Neuronal stem cell (in vitro differentiated cells): ENCODE data around the gene TAOK3.

Source experiments
- DNase-seq: peaks from one replicate; pipeline ENCODE4 v3.0.0-alpha.2; 2013; ENCODE audit warnings: low spot score
- H2AFZ ChIP-seq: one replicate; pipeline ENCODE4 v1.6.1; 2013; ENCODE audit warnings: mild to moderate bottlenecking, low read length, inconsistent platforms
- H2AK5ac ChIP-seq: 2 replicates; pipeline ENCODE4 v1.6.1; 2013; ENCODE audit warnings: low read depth, mild to moderate bottlenecking, inconsistent platforms, low read length, moderate library complexity, mixed read lengths
- H2BK120ac ChIP-seq: 2 replicates; pipeline ENCODE4 v1.6.1; 2013; ENCODE audit warnings: low read depth, mild to moderate bottlenecking, inconsistent platforms, low read length, moderate library complexity, mixed read lengths
- H2BK12ac ChIP-seq: one replicate; pipeline ENCODE4 v1.6.1; 2013; ENCODE audit warnings: low read length, inconsistent platforms
- H2BK15ac ChIP-seq: 2 replicates; pipeline ENCODE4 v1.6.1; 2013; ENCODE audit warnings: mild to moderate bottlenecking, low read length, inconsistent platforms, mixed read lengths
- H2BK5ac ChIP-seq: one replicate; pipeline ENCODE4 v1.6.1; 2013; ENCODE audit warnings: inconsistent platforms, mild to moderate bottlenecking, low read length, moderate library complexity
- H3K14ac ChIP-seq: one replicate; pipeline ENCODE4 v1.6.1; 2013; ENCODE audit warnings: low read length, inconsistent platforms
- H3K18ac ChIP-seq: 2 replicates; pipeline ENCODE4 v1.6.1; 2013; ENCODE audit warnings: low read length, inconsistent platforms
- H3K23ac ChIP-seq: 2 replicates; pipeline ENCODE4 v1.6.1; 2013; ENCODE audit warnings: low read depth, mild to moderate bottlenecking, mixed read lengths, low read length, inconsistent platforms; ENCODE audit not compliant: poor library complexity
- H3K27ac ChIP-seq: replicated peaks from 3 replicates; pipeline ENCODE4 v1.5.1; 2013; ENCODE audit warnings: low read length, inconsistent platforms
- H3K27me3 ChIP-seq, 3 experiments: 2 replicates each; pipeline ENCODE4 v1.6.1; 2013; ENCODE audit warnings: low read length in 3 of 3, mild to moderate bottlenecking in 2 of 3, inconsistent platforms in 1 of 3, low read depth in 1 of 3, mixed read lengths in 1 of 3, moderate library complexity in 1 of 3; ENCODE audit not compliant: control insufficient read depth in 3 of 3, insufficient read depth in 3 of 3
- H3K36me3 ChIP-seq, 2 donors: replicated peaks in 1 of 2; 2 replicates each; pipeline ENCODE4 v1.6.1; 2013; ENCODE audit warnings: low read length in 2 of 2; ENCODE audit not compliant: control insufficient read depth in 2 of 2, insufficient read depth in 2 of 2
- H3K4ac ChIP-seq: 2 replicates; pipeline ENCODE4 v1.6.1; 2013; ENCODE audit warnings: inconsistent platforms, mild to moderate bottlenecking, low read length, moderate library complexity
- H3K4me1 ChIP-seq, 2 donors: 1 replicate in 1 of 2; 2 replicates in 1 of 2; pipeline ENCODE4 v1.6.1; 2013; ENCODE audit warnings: low read length in 2 of 2, low read depth in 1 of 2; ENCODE audit not compliant: control insufficient read depth in 2 of 2, insufficient read depth in 1 of 2
- H3K4me2 ChIP-seq: one replicate; pipeline ENCODE4 v1.6.1; 2013; ENCODE audit warnings: mild to moderate bottlenecking, low read length, inconsistent platforms; ENCODE audit not compliant: insufficient read depth, poor library complexity, severe bottlenecking
- H3K4me3 ChIP-seq, 2 donors: 2 replicates each; pipeline ENCODE4 v1.5.1; 2013; ENCODE audit warnings: low read length in 2 of 2, mild to moderate bottlenecking in 2 of 2, inconsistent platforms in 1 of 2, moderate library complexity in 1 of 2
- H3K79me1 ChIP-seq: one replicate; pipeline ENCODE4 v1.6.1; 2013; ENCODE audit warnings: low read depth, mild to moderate bottlenecking, inconsistent platforms, low read length, moderate library complexity
- H3K9ac ChIP-seq: one replicate; pipeline ENCODE4 v1.6.1; 2013; ENCODE audit warnings: mild to moderate bottlenecking, low read depth, low read length, inconsistent platforms; ENCODE audit not compliant: poor library complexity
- H3K9me3 ChIP-seq, 2 donors: replicated peaks in 1 of 2; 2 replicates each; pipeline versions ENCODE3 to v1.6.1; 2013; ENCODE audit warnings: low read length in 2 of 2, mild to moderate bottlenecking in 2 of 2, inconsistent platforms in 1 of 2, low read depth in 1 of 2, mixed read lengths in 1 of 2, moderate library complexity in 1 of 2; ENCODE audit not compliant: control insufficient read depth in 2 of 2, insufficient read depth in 1 of 2
- H4K8ac ChIP-seq: one replicate; pipeline ENCODE4 v1.6.1; 2013; ENCODE audit warnings: low read depth, mild to moderate bottlenecking, inconsistent platforms, low read length, moderate library complexity
- H4K91ac ChIP-seq: one replicate; pipeline ENCODE4 v1.6.1; 2013; ENCODE audit warnings: low read length, low read depth, mild to moderate bottlenecking, inconsistent platforms; ENCODE audit not compliant: poor library complexity
- WGBS, 2 donors: extraction: QIAGEN DNeasy Blood & Tissue Kit; methylation state at CpG; one replicate each; pipeline ENCODE4 v1.1.7; 2013; ENCODE audit warnings: missing lambda C conversion rate in 2 of 2, mixed read lengths in 1 of 2; ENCODE audit not compliant: insufficient read length in 2 of 2, insufficient replicate concordance in 1 of 2; ENCODE audit errors: extremely low coverage in 2 of 2; 5-methylcytosine and 5-hydroxymethylcytosine counted together

TAOK3 gene

DNA sequence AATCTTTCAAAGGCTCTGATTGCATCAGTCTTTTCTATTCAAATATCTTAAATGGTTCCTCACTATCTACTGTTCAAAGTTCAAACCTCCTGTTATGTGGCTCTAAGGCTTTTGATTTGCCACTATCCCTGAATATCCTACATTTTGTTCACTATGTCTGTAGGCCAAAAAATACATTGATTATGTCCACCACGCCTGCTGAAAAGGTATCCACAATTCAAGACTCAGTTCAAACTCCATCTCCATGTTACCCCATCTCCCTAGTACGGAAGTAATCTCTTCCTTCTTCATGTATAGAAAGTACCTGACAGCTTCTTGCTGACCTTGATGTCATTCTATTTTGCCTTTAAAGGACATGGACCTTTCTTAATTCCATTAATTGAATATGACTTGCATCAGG lies 24.8 kb downstream of the TAOK3 start:
- H2BK5ac ChIP-seq: no peak overlapping the region
- H3K79me1 ChIP-seq: no peaks in the 10 kb centered on the region
- no peak overlapping the region for H3K14ac ChIP-seq
- H3K27me3 ChIP-seq: no peaks in the 10 kb centered on the region
- no peaks in the 10 kb centered on the region for H3K9me3 ChIP-seq
- no peak overlapping the region for H2BK120ac ChIP-seq
- H3K27ac ChIP-seq: no peak overlapping the region
- H4K91ac ChIP-seq: no peak overlapping the region
- H2BK12ac ChIP-seq: no peak overlapping the region
- H3K4ac ChIP-seq: no peak overlapping the region
- no peak overlapping the region for H3K9ac ChIP-seq
- H3K18ac ChIP-seq: no peak overlapping the region
- no peaks in the 10 kb centered on the region for H3K4me1 ChIP-seq
- H3K4me2 ChIP-seq: no peak overlapping the region
- H4K8ac ChIP-seq: no peak overlapping the region
- no peaks in the 10 kb centered on the region for H3K36me3 ChIP-seq
- no CpG with 5 or more reads among the region's 2 CpGs for WGBS, 2 donors
- H2BK15ac ChIP-seq: no peak overlapping the region
- no peak overlapping the region for H3K23ac ChIP-seq
- H3K4me3 ChIP-seq: no peak overlapping the region
- no peak for DNase-seq
- no peak overlapping the region for H2AFZ ChIP-seq
- no peak overlapping the region for H2AK5ac ChIP-seq

DNA sequence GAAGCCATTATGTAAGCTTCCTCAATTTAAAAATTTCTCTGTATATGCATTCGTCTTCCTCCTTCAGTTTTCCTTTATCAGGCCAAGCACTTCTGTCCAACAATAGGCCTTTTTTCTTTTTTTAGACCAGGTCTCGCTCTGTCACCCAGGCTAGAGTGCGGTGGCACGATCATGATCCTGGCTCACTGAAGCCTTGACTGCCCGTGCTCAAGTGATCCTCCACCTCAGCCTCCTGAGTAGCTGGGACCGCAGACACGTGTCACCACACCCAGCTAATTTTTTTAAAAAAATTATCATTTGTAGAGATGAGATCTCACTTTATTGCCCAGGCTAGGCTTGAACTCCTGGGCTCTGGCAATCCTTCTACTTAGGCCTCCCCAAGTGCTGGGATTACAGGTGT lies 25.8 kb downstream of the TAOK3 start:
- Histone ChIP-seq H2BK120ac (no peak overlapping the region), H3K36me3 (no peaks in the 10 kb centered on the region), H3K9me3 (no peaks in the 10 kb centered on the region), H3K14ac (no peak overlapping the region), H3K18ac (no peak overlapping the region), H2AFZ (no peak overlapping the region), H2BK12ac (no peak overlapping the region), H3K4me1 (no peaks in the 10 kb centered on the region), H4K8ac (no peak overlapping the region), H4K91ac (no peak overlapping the region), H3K4me2 (no peak overlapping the region), H2BK5ac (no peak overlapping the region), H3K23ac (no peak overlapping the region), H3K9ac (no peak overlapping the region), H3K27ac (no peak overlapping the region), H2BK15ac (no peak overlapping the region), H2AK5ac (no peak overlapping the region), H3K4ac (no peak overlapping the region), H3K4me3 (no peak overlapping the region), H3K79me1 (no peaks in the 10 kb centered on the region), H3K27me3 (no peaks in the 10 kb centered on the region)
- no CpG with 5 or more reads among the region's 7 CpGs for WGBS, 2 donors
- no peak for DNase-seq

DNA sequence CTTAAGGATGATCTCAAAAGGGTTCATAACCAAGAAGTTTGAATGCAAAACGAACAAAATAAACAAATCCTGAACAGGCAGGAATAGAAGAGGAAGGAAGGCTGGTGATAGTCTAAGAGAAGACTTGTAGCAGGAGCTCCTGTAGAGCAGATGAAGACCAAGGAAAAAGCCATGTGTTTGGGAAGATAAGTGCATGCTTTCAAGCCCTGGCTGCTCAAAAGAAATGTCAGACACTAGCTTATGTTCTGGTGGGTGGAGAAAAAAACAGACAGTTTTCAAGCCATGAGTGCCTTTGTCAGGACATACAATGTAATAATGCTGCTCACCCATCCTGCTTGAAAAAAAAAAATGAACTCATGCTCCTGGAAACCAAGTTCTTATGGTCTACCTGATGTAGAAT lies 27.4 kb downstream of the TAOK3 start:
- no peak overlapping the region for H3K4me2 ChIP-seq
- no peaks in the 10 kb centered on the region for H3K36me3 ChIP-seq
- no peak overlapping the region for H2BK120ac ChIP-seq
- no peak overlapping the region for H3K23ac ChIP-seq
- H3K4me1 ChIP-seq: no peaks in the 10 kb centered on the region
- H2BK5ac ChIP-seq: no peak overlapping the region
- H3K14ac ChIP-seq: no peak overlapping the region
- no peak overlapping the region for H2AK5ac ChIP-seq
- no peak overlapping the region for H2AFZ ChIP-seq
- H3K18ac ChIP-seq: no peak overlapping the region
- no peak overlapping the region for H4K8ac ChIP-seq
- H2BK15ac ChIP-seq: no peak overlapping the region
- H3K4me3 ChIP-seq: no peak overlapping the region
- H2BK12ac ChIP-seq: no peak overlapping the region
- H3K27me3 ChIP-seq: no peaks in the 10 kb centered on the region
- H3K27ac ChIP-seq: no peak overlapping the region
- WGBS, 2 donors: no CpG with 5 or more reads among the region's 1 CpG
- no peak overlapping the region for H3K4ac ChIP-seq
- H4K91ac ChIP-seq: no peak overlapping the region
- DNase-seq: no peak
- H3K79me1 ChIP-seq: no peaks in the 10 kb centered on the region
- H3K9ac ChIP-seq: no peak overlapping the region
- H3K9me3 ChIP-seq: no peaks in the 10 kb centered on the region

DNA sequence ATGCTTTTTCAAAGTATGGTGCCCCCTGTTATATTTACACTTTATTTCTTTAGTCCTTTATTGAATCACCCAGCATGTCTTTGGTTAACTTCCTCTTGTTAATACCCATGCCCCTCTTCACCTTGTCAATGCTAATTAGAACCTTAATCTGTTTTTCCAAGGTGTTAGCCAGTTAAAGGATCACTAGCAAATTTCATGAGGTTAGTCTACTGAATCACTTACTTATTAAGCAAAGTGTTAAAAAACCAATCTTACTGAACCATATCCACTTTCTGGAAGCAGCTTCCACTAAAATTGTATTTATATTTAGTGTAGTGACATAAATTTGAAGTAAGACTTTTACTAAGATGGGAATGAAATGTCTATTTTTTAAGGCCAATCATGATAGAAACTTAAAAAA lies 27.9 kb downstream of the TAOK3 start:
- no peak overlapping the region for H3K9ac ChIP-seq
- H2AFZ ChIP-seq: no peak overlapping the region
- no peaks in the 10 kb centered on the region for H3K9me3 ChIP-seq
- H3K18ac ChIP-seq: no peak overlapping the region
- H3K27ac ChIP-seq: no peak overlapping the region
- no peak overlapping the region for H2BK12ac ChIP-seq
- H3K4ac ChIP-seq: no peak overlapping the region
- no peak overlapping the region for H3K14ac ChIP-seq
- H2BK5ac ChIP-seq: no peak overlapping the region
- no peaks in the 10 kb centered on the region for H3K4me1 ChIP-seq
- no peak overlapping the region for H4K8ac ChIP-seq
- H3K79me1 ChIP-seq: no peaks in the 10 kb centered on the region
- H3K4me3 ChIP-seq: no peak overlapping the region
- H3K36me3 ChIP-seq: no peaks in the 10 kb centered on the region
- H4K91ac ChIP-seq: no peak overlapping the region
- no peak for DNase-seq
- H2AK5ac ChIP-seq: no peak overlapping the region
- no peak overlapping the region for H2BK120ac ChIP-seq
- H3K23ac ChIP-seq: no peak overlapping the region
- no peak overlapping the region for H2BK15ac ChIP-seq
- no peak overlapping the region for H3K4me2 ChIP-seq
- H3K27me3 ChIP-seq: no peaks in the 10 kb centered on the region
